Measurements from ENCODE around the gene RYR2.

The RYR2 gene

DNA sequence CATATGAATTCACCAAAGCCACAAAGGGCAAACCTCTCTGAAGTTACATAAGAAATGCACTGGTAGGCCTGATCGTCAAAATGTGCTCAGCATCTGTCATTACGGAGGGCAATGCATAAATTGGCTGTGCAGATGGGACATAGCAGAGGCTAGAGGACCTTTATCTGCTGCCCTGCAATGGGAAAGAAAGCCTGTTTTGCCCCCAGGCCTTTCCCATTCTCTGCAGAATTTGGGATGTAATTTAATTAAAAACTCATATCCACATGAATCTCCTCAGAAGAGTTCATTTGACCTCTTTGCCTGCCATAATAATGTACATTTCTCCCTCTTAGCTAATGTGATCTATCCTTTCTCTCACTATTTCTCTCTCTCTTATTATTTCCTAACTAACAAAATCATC, 690.7 kb downstream of the RYR2 start:
- no peak for DNase-seq (ENCODE audit: low read depth in 1 of 2, low spot score in 1 of 2)
- in situ Hi-C loops (cut with HindIII; ENCODE audit: low pct_unique_long_range_greater_than_20kb, low sequenced_read_pairs): no loop called here
- TF ChIP-seq JUND (IDR thresholded peaks at IDR 0.05; ENCODE audit: low read depth): no peak

DNA sequence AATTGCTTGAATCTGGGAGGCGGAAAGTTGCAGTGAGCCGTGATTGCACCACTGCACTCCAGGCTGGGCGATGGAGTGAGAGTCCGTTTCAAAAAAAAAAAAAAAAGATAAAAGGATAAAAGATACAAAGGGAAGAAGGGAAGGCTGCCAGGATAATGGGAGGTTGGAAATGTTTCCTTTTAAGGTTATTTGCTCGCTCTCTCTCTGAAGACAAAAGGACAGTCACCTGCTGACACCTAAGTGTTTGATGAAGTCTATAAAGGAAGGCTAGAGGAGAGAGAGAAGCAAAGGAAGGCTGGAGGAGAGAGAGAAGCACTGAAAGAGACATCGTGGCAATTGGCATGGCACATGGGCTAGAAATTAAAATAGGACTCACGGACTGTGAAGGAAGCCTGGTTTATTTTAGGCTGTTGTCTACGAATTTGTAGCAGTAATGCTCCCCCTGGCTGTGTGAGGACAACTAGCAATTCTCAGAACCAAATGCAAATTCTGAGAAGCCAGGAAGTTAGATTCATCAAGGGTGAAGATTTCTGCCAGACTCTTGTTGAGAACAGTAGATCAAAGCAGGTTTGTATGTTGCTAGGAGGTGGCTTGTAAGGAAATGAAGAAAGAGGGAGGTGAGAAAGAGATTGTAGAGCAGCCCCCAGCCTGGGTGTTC, 694.5 kb downstream of the RYR2 start:
- no peak for TF ChIP-seq JUND (IDR thresholded peaks at IDR 0.05; ENCODE audit: low read depth)
- in situ Hi-C loops (cut with HindIII; ENCODE audit: low pct_unique_long_range_greater_than_20kb, low sequenced_read_pairs): no loop called here
- DNase-seq (ENCODE audit: low read depth in 1 of 2, low spot score in 1 of 2): peak; percentile 9 to 56

- no peak for DNase-seq (ENCODE audit: low read depth in 1 of 2, low spot score in 1 of 2)
- TF ChIP-seq JUND (IDR thresholded peaks at IDR 0.05; ENCODE audit: low read depth): no peak
- in situ Hi-C loops (cut with HindIII; ENCODE audit: low pct_unique_long_range_greater_than_20kb, low sequenced_read_pairs): no loop called here
Measured at GRCh38 chr1:237737448-237737847, 695.5 kb downstream of the RYR2 start.

DNA sequence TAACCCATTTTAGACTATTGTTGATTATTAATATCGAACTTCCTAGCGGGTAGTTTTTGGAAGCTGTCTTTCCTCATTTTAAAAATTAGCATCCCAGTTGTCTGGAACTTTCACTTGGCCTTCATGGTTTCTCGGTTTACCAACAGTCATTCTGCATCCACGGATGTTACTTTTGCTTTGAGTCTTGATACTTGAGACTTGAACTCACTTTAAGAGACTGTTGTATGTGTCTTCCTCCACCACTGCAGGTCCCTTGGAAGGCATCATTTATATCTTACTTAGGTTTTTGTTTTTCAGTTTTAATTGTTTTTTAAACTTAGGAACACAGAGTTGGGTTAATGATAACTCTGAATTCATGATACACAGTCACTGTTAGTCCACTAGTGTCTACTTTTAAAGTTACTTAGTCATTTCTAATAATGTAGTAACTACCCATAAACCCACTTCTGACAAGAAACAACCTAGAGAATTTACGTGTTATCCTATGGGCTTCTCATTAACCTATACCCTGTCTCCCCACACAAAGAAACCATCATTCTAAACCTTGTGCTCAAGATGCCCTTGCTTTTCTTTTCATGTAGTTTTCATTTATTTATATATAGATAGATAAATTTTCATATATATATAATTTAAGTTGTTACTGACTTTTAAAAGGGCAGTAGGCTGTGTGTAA, 696.1 kb downstream of the RYR2 start:
- no peak for DNase-seq (ENCODE audit: low read depth in 1 of 2, low spot score in 1 of 2)
- TF ChIP-seq JUND (IDR thresholded peaks at IDR 0.05; ENCODE audit: low read depth): no peak
- in situ Hi-C loops (cut with HindIII; ENCODE audit: low pct_unique_long_range_greater_than_20kb, low sequenced_read_pairs): no loop called here

- in situ Hi-C loops (cut with HindIII; ENCODE audit: low pct_unique_long_range_greater_than_20kb, low sequenced_read_pairs): no loop called here
- no peak for TF ChIP-seq JUND (IDR thresholded peaks at IDR 0.05; ENCODE audit: low read depth)
- no peak for DNase-seq (ENCODE audit: low read depth in 1 of 2, low spot score in 1 of 2)
Measured at GRCh38 chr1:237740846-237741245, 698.9 kb downstream of the RYR2 start.

DNA sequence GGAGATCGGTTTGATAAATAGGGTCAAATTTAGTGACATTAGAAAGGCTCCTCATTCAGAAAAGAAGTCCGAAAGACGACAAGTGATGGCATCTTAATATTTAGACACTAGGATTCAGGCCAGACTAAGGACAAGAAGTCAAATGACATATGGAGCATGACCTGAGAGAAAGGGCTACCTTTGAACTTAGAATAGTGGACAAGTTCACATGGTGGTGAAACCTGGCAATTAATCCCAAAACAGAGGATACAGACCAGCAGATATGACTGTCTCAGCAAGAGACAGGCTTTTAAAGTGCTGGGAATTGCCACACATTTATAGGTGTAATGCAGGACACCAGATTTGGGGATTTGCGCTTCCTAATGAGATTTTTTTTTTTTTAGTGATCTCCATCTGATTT, 703.6 kb downstream of the RYR2 start:
- DNase-seq (ENCODE audit: low read depth in 1 of 2, low spot score in 1 of 2): no peak
- in situ Hi-C loops (cut with HindIII; ENCODE audit: low pct_unique_long_range_greater_than_20kb, low sequenced_read_pairs): no loop called here
- TF ChIP-seq JUND (IDR thresholded peaks at IDR 0.05; ENCODE audit: low read depth): no peak

- no peak for TF ChIP-seq JUND (IDR thresholded peaks at IDR 0.05; ENCODE audit: low read depth)
- no peak for DNase-seq (ENCODE audit: low read depth in 1 of 2, low spot score in 1 of 2)
- in situ Hi-C loops (cut with HindIII; ENCODE audit: low pct_unique_long_range_greater_than_20kb, low sequenced_read_pairs): no loop called here
Measured at GRCh38 chr1:237748171-237748960, 706.4 kb downstream of the RYR2 start.

DNA sequence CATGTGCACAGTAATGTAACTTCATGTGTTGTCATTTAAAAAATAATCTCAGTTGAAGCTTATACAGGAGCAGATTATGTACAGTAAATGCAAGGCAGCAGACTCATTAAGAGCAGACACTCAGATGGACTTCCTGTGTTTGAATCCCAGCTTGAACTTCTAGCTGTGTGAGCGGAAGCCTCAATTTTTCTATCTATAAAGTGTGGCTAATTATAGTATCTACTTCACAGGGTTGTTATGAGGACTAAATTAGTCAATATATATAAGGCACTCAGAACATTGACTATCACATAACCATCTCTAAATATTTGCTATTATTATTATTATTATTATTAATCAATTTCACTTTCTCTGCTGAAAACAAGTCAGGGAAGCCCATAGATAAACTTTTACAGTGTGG, 707.1 kb downstream of the RYR2 start:
- in situ Hi-C loops (cut with HindIII; ENCODE audit: low pct_unique_long_range_greater_than_20kb, low sequenced_read_pairs): no loop called here
- no peak for TF ChIP-seq JUND (IDR thresholded peaks at IDR 0.05; ENCODE audit: low read depth)
- no peak for DNase-seq (ENCODE audit: low read depth in 1 of 2, low spot score in 1 of 2)

DNA sequence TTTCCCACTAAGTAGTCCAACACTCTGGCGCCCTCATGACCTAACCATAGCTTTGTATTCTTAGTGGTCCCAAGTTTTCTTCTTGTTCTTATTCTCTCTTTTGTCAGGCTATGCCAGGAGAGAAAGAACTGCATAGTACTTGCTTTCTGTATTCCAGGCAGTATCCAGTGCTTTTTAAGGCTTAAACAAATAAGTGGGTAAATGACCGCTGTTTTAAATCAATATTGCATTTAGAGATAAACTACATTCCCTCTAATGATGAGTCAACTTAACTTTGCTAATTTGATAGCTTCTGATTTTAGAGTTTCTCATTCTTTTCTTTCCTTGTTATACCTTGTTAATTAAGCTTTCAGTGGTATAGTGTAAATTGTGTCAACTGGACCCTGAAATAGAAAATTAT, 709.1 kb downstream of the RYR2 start:
- in situ Hi-C loops (cut with HindIII; ENCODE audit: low pct_unique_long_range_greater_than_20kb, low sequenced_read_pairs): no loop called here
- TF ChIP-seq JUND (IDR thresholded peaks at IDR 0.05; ENCODE audit: low read depth): no peak
- DNase-seq (ENCODE audit: low read depth in 1 of 2, low spot score in 1 of 2): no peak

- TF ChIP-seq JUND (IDR thresholded peaks at IDR 0.05; ENCODE audit: low read depth): no peak
- in situ Hi-C loops (cut with HindIII; ENCODE audit: low pct_unique_long_range_greater_than_20kb, low sequenced_read_pairs): no loop called here
Measured at GRCh38 chr1:237754627-237755026, 712.6 kb downstream of the RYR2 start.

DNA sequence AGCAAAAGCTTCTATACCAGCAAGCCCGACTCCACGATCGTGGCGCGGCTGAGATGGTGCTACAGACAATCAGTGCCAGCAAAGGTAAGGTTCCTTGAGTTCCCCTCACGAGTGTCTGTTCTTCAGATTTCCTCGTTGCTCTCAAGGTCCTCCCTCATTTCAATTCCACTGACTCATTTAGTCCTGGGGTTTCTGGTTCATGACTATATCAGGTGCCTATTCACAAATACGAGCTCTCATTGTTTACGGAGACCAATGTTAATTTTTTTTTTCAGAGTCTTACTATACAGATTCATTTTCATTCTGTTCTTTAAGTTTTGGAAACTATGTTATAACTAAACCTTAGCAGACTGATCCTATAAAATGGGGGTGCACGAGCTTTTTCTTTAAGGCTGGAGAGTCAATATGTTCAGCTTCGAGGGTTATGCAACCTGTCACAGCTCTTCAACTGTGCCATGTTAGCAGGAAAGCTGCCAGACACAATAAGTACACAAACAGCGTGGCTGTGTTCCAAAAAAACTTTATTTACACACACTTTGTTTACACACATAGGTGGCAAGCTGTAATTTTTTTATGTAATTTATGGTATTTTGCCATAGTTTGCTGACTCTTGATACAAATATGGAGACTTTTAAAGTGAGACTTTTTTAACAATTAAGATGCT, 714.5 kb downstream of the RYR2 start:
- peak in 1 of 2 experiments; percentile 82 for DNase-seq (ENCODE audit: low read depth in 1 of 2, low spot score in 1 of 2)
- no peak for TF ChIP-seq JUND (IDR thresholded peaks at IDR 0.05; ENCODE audit: low read depth)
- in situ Hi-C loops (cut with HindIII; ENCODE audit: low pct_unique_long_range_greater_than_20kb, low sequenced_read_pairs): no loop called here

More at GRCh38 chr1:237754627-237755026, 712.6 kb downstream of the RYR2 start:
- DNase-seq (ENCODE audit: low read depth in 1 of 2, low spot score in 1 of 2): no peak

GRCh38 chr1:237759377-237759776, 717.4 kb downstream of the RYR2 start:
- DNase-seq (ENCODE audit: low read depth in 1 of 2, low spot score in 1 of 2): no peak
- TF ChIP-seq JUND (IDR thresholded peaks at IDR 0.05; ENCODE audit: low read depth): no peak
- in situ Hi-C loops (cut with HindIII; ENCODE audit: low pct_unique_long_range_greater_than_20kb, low sequenced_read_pairs): no loop called here
